ENCODE data around the gene CATSPER3.

- TF ChIP-seq CTCF (IDR thresholded peaks at IDR 0.05), result no peak
- TF ChIP-seq POLR2A (IDR thresholded peaks at IDR 0.05), result no peak
Measured at GRCh38 chr5:135058331-135058732, 90.6 kb downstream of the CATSPER3 start.
